ENCODE measurements around the gene PCDHB7. TPM values are rescaled to one million over a fixed set of nuclear protein-coding genes. Genes with fewer than 3 reads are reported as not detected.
"Not testable (repeated sequence)": the region's sequence is repeated elsewhere in the genome, so short reads cannot be mapped to it uniquely, and the experiment has no call there.

The PCDHB7 gene
- total and polyA plus RNA-seq, 2 of the 4 experiments (the other 2 are of a cell fraction) = 0.18 to 0.38 TPM

- H2BK120ac ChIP-seq (ENCODE audit: low read depth, low read length); H3K56ac ChIP-seq (ENCODE audit: extremely low read depth, insufficient read depth, low read length); BruUV-seq (replicated peaks); H2AFZ ChIP-seq (replicated peaks; ENCODE audit: low read length, poor library complexity); CTCF ChIA-PET; H3K27me3 ChIP-seq (ENCODE audit: control insufficient read depth, insufficient read depth, low read length); intact Hi-C loops (cut with micrococcal nuclease); H3K9ac ChIP-seq (ENCODE audit: low read depth, low read length); H4K20me1 ChIP-seq (ENCODE audit: insufficient read depth, low read length); H2AK5ac ChIP-seq (ENCODE audit: low read depth, low read length); H4K5ac ChIP-seq (ENCODE audit: low read depth, low read length); H3K23ac ChIP-seq (ENCODE audit: low read depth, low read length); H4K8ac ChIP-seq (ENCODE audit: low read depth in 2 of 2, low read length in 2 of 2); H3K4me1 ChIP-seq (ENCODE audit: control insufficient read depth, insufficient read depth, low read length); H2BK5ac ChIP-seq (ENCODE audit: low read depth, low read length, poor library complexity, severe bottlenecking); H3K36me3 ChIP-seq (ENCODE audit: control insufficient read depth, insufficient read depth, low read length); H3K27ac ChIP-seq (ENCODE audit: insufficient read depth, low read length); H3K79me1 ChIP-seq (ENCODE audit: low read depth in 1 of 2, low read length in 2 of 2); H3K14ac ChIP-seq (replicated peaks; ENCODE audit: low read depth, low read length); H2BK20ac ChIP-seq (ENCODE audit: low read depth, low read length); in situ Hi-C loops (cut with MboI; ENCODE audit: low sequenced_read_pairs); H3K18ac ChIP-seq (ENCODE audit: low read depth, low read length); POLR2A ChIA-PET (ENCODE audit: unreplicated experiment); DNase-seq; ATAC-seq (ENCODE audit: low read depth); H3K4me3 ChIP-seq (ENCODE audit: insufficient read depth, low read depth, low read length); dilution Hi-C loops (cut with HindIII; ENCODE audit: low sequenced_read_pairs, unreplicated experiment); H3K4me2 ChIP-seq (ENCODE audit: low read depth, low read length); H3K9me1 ChIP-seq (ENCODE audit: insufficient read depth, low read length); H2AK9ac ChIP-seq (replicated peaks; ENCODE audit: low read depth, low read length, poor library complexity); H4K91ac ChIP-seq (ENCODE audit: insufficient read depth, low read depth, low read length); H2BK15ac ChIP-seq (ENCODE audit: low read depth, low read length); H3K4ac ChIP-seq (ENCODE audit: low read depth, low read length): not testable (repeated sequence)
- peaks cover 15% of the 10 kb centered on the region; the same call in 1 of the 2 replicates for H3K9me3 ChIP-seq (ENCODE audit: control insufficient read depth, insufficient read depth, low read length)
- WGBS, 2 experiments (ENCODE audit: extremely low coverage in 2 of 2, insufficient read length in 1 of 2) = 50% methylated on average over 25 of the region's 79 CpGs; no CpG with 5 or more reads in 1 of the 2 experiments
Observed at GRCh38 chr5:141174291-141175104, 2.1 kb downstream of the PCDHB7 start.

Measured in IMR-90 (cell line).